ENCODE measurements around the gene GDNF.
"Not testable (repeated sequence)": the region's sequence is repeated elsewhere in the genome, so short reads cannot be mapped to it uniquely, and the experiment has no call there.

Gene GDNF

DNA sequence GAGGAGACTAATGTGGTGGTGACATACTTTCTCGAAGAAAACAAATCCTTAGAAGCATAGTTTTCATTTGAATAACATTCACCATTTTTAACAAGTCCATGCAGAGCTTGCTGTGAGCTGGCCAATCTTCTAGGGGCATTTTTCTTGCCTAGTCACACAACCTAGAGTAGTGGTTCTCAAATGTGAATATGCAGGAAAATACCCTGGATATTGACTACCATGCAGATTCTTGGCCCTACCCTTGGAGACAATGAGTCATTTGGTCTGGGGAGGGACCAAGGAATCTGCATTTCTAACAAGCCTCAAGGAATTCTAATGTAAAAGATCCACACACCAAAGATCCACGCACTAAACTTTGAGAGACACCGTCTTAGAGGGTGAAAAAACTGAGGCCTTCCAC, 23.5 kb downstream of the GDNF start:
- DNase-seq (ENCODE audit: low spot score), result no peak

DNA sequence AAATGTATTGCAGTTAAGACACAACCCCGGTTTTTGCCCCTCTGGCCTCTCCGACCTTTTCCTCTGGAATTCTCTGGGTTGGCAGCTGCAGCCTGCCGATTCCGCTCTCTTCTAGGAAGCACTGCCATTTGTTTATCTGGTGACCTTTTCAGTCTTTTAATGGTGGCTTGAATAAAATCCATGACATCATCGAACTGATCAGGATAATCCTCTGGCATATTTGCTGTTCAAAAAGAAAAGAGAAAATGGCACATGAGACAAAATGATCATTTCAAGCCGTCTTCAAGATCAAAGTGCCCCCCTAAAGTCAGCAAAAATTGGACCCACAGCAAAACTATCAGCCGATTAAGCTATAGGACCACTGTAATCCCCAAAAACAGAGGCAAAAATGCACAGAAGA, 23.9 kb downstream of the GDNF start:
- no peak for DNase-seq (ENCODE audit: low spot score)

DNA sequence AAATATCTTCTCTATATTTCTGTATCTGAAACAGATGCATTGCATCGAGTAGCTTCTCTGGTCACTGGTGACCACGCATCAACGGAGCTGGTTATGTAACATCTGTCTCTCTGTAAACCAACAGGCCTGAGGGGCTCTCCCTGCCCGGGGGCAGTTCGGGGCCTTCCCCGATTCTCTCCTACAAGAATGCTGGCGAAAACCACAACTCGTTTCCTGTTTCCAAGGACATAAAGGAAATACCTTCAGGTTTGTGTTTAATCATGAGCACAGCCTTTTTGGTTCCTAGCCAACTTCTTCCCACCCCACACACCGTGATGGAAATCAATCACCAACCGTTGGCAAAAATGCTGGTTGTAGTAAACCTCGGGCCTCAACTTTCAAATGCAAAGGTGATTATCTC, 25.1 kb downstream of the GDNF start:
- no peak for DNase-seq (ENCODE audit: low spot score)

DNA sequence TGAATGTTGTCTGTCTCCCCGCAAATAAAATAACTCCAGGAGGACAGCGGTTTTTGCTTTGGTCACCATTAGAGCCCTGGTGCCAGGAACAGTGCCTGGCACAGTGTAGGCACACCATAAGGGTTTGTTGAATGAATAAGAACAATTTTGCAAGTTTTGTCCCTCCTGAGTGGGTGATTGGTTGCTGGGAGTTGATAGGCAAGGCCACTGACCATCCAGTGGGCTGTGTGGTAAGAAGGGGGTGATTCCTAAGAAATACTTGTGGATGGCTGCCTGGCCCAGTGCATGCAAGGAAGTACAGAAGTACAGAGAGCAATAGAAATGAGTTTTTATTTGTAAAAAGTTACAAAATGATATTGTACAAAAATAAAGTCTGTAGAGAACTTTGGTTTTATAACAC, 27.5 kb downstream of the GDNF start:
- no peak for DNase-seq (ENCODE audit: low spot score)

DNA sequence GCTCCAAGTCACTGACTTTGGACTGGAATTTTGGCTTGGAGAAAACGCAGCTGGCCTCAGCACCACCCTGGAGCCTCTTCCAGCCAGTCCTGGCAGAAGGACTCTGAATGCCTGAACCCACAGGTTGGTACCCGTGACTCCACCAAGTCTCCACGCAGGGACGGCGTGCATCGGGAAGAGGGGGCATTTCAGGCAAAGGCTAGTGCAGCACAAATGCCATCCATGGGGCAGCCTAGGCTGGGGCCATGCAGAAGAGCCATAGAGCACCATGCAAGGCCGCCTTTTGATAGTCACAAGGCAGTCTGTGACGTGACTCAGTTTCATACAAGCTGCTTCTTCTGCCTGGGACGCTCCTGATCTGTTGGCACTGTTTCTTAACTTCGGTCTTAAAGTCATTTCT, 28.0 kb downstream of the GDNF start:
- DNase-seq (ENCODE audit: low spot score), result no peak

DNA sequence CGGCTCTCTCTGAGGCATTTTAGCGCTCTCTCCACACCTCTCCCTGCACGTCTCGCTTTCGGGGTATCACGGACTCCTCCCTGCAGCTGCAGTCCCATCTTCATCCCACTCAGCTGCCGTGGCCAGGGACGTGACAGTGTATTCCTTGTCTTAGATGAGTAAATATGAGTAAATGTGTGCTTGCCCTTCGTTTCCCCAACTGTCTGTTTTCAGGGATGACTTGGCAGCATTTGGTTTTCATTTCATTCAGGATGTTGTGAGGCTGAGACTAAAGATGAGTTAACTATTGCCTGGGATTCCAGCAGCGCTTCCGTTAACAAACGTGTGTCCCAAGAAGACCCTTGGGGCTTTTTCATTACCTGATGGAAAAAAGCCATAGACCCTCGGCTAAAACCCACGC, 29.5 kb downstream of the GDNF start:
- DNase-seq (ENCODE audit: low spot score), result no peak

DNA sequence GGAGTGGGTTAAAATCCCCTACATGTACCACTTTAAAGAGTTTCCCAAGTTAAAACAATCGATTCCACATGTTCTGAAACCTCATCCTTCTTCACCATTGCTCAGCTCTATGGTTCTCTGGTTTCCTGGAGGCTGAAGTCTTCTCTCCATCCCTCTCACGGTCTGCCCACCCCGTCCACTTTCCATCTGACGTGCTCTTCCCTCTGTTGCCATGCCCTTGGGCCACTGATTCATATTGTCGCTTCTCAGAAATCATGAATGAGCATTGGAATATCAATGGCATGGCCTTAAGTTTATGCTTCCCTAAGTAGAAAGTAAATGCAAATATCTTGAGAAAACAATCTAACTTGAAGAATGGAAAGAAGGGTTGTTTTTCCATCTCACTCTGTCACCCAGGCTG, 30.9 kb downstream of the GDNF start:
- DNase-seq (ENCODE audit: low spot score), result no peak

DNA sequence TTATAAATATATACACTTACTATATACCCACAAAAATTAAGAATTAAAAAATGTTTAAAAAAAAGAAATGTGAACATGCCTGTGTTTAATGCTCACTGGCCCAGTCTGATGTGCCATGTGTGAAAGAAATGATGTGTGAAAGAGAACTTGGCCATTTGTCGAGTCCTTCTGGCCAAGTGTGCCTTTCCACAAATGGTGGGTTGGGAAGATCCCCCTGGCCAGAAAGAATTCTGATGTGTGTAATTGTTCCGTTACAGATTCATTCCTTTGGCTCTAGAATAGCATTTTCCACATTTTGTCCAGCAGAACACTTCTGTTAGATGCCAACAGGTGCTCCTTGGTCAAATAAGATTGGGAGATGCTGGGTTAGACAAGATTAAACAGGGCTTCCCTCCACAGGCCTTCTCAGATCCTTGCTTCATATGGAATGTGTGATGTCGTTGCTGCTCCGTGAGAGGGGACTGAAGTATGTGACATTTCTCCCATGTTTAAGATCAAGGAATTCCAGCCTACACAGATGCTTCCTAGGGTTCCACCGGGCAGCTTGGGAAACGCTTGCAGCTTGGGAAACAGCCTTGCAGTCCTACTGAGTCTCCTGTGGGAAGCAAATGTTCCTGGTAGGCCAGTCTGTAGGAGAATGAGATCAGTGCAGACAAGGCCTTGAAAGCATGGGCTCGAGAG, 32.1 kb downstream of the GDNF start:
- no peak for DNase-seq (ENCODE audit: low spot score)

DNA sequence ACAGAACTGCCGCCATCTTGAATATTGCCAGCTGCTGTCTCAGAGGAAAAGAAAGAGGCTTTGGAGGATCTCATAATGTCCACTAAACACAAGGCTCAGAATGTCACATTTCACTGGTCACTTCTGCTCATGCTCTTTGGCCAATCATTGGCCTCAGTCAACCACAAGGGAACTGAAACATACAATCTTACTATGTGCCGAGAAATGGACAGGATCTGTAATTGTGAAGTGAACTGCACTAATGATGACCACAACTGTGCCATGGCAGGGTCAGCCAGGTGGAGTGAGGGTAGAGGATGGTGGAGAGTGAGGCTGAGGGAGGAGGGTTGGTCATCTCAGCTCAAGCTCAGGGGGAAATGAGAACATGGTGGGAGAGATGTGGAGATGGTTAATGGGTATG, 32.8 kb downstream of the GDNF start:
- DNase-seq (ENCODE audit: low spot score), result no peak

DNA sequence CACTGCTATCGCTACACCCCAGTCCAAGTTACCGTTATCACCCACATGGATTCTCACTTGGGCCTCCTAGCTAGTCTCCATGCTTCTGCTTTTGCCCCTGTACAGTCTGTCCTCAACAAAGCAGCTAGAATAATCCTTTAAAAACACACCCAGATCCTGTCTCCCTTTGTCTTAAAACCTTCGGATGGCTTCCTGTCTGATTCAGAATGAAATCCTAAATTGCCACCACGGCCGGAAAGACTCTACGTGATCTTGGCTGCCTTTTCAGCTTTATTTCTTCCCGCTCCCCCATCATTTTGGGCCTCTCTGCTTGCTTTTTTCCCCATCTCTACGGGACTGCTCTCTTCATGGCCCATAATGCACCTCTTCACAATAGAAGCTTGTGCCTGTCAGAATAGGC, 33.4 kb downstream of the GDNF start:
- no peak for DNase-seq (ENCODE audit: low spot score)

DNA sequence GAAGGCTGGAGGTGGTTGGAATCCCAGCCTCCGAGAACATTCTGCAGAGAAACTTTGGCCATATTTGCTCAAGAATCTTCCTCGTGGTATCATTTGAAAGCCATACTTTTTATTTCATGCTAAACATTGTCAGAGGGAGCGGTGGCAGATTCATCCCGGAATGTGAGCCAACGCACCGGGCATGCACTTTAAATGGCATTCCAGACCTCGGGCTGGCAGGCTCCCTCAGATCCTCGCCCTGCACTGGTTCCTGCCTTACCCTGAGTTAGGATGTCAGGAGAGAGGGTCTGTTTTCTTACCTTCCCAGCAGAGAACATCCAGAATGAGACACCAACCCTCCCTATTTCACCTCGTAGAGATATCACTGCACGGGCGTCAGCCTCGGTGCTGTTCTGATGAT, 33.8 kb downstream of the GDNF start:
- no peak for DNase-seq (ENCODE audit: low spot score)

DNA sequence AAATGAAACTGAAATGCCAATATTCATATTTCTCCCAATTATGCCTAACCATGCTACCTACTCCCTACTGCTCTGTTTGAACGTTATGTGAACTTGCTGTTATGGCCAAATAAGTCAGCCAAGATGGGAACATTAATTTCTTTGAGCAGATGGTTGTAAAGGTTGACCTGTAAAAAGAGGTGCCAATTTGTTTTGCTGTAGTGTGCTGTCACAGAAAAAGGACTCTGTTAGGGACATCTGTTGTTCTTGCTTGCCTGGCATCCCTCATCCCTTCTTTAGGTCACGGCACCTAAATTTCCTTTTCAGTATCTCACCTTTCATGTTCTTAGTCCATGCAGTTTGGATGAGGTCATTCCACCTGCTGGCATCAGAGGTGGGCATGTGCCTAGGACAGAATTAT, 35.4 kb downstream of the GDNF start:
- no peak for DNase-seq (ENCODE audit: low spot score)

DNA sequence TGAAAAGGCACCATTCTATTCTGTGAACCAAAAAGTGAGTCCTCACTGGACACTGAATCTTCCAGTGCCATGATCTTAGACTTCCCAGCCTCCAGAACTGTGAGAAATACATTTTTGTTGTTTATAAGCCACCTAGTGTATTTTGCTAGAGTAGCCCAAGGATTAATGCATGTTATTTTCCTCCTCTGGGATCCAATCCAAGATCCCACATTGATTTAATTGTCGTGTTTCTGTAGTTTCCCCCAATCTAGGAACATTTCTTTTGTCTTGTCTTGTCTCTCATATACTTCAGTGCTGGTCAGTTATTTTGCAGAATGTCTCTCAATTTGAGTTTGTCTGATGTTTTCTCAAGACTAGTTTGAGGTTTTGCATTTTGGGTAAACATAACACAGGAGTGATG, 36.4 kb downstream of the GDNF start:
- no peak for DNase-seq (ENCODE audit: low spot score)

DNA sequence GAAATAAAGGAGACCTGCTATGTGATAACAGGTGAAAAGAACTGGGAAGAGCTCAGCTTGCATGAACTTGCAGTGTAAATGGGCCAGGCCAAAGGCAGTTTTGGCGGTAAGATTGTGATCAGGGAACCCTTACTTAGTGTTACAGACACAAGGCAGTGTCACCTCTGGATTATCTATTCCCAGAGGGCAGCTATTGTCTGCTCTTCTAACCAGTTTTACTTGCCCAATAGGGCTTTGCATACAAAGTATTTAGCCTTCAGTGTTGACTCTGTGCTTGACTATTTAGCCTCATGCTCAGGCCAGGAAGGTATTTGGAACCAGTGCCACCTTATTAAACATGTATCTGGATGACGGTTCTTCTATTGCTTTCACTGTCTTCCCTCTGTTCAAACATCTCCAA, 38.3 kb downstream of the GDNF start:
- DNase-seq (ENCODE audit: low spot score), result no peak

DNA sequence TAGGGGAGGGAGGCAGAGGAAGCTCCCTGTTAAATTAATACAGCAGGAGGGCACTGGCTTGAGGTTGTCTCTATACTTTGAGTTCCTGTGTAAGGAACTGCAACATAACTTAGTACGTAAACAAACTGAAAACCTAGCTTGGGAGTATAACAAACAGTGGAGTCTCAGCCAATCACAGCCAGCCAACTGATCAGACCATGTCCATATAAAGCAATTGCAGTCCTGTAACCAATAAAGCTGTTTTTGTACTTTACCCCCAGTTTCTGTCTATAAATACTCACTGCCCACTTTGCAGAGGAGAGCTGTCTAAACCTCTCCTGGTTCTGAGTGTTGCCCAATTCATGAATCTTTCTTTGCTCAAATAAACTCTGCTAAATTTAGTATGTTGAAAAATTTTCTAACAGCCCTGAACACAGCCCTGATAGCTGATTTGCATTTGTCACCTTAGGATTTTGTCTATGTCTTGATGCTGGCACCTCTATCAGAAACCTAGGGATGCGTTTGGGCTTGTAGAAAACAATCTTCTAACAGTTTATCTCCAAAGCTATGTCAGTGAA, 39.9 kb downstream of the GDNF start:
- DNase-seq (ENCODE audit: low spot score), result no peak

DNA sequence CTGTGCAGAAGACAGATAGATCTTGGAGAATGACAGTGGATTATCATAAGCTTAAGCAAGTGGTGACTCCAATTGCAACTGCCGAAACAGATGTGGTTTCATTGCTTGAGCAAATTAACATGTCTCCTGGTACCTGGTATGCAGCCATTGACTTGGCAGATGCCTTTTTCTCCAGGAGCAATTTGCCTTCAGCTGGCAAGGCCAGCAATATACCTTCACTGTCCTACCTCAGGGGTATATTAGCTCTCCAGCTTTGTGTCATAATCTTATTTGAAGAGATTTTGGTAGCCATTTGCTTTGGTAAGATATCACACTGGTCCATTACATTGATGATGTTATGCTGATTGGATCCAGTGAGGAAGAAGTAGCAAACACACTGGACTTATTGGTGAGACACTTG, 43.4 kb downstream of the GDNF start:
- not testable (repeated sequence) for DNase-seq (ENCODE audit: low spot score)

DNA sequence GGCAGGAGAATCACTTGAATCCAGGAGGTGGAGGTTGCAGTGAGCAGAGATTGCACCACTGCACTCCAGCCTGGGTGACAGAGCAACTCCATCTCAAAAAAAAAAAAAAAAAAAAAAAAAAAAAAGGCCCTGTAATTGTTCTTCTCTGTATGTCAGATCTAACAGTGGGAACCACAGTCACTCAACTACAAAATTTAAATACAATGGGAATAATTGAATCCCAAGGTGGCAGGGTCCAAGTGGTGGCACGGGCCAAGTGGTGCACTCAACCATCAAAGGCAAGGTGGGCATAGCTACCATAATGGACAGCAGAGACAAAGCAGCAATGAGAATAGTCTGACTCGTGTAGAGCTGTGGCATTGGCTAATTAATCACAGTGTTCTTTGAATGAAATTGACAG, 44.5 kb downstream of the GDNF start:
- DNase-seq (ENCODE audit: low spot score), result not testable (repeated sequence)

DNA sequence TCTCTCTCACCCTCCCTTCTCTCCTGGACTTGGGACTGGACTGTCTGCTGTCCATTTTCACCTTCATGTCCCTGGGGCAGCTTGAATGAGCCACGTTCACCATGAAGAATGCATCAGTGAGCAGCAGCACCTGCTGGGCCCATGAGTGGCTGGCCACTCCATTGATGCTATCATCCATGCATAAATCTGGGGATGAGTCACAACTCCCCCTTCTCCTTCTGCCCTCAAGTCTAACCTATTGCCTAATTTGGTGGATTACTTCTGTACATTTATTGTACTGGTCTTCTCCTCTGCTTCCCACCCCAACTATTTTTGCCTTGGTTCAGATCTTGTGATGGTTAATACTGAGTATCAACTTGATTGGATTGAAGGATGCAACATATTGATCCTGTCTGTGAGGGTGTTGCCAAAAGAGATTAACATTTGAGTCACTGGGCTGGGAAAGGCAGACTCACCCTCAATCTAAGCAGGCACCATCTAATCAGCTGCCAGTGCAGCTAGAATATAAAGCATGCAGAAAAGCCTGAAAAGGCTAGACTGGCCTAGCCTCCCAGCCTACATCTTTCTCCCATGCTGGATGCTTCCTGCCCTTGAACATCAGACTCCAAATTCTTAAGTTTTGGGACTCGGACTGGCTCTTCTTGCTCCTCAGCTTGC, 46.7 kb downstream of the GDNF start:
- no peak for DNase-seq (ENCODE audit: low spot score)

DNA sequence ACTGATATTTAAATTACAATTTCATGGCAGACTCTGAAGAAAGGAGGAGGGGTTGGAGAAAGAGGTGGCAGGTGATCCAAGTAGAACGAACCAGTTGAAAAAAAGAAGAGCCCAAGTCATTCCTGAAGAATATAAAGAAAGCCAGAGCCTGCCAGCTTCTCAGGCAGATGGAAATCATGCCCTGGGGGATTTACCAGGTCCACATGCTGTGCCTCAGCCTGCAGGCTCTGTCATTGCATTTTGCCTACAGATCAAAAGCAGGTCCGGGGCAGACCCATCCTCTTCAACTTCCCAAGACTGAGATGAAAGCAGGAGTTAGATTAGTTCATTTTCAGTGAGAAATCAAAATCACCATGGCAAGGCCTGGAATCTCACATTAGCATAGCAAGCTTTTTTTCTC, 48.5 kb downstream of the GDNF start:
- no peak for DNase-seq (ENCODE audit: low spot score)

DNA sequence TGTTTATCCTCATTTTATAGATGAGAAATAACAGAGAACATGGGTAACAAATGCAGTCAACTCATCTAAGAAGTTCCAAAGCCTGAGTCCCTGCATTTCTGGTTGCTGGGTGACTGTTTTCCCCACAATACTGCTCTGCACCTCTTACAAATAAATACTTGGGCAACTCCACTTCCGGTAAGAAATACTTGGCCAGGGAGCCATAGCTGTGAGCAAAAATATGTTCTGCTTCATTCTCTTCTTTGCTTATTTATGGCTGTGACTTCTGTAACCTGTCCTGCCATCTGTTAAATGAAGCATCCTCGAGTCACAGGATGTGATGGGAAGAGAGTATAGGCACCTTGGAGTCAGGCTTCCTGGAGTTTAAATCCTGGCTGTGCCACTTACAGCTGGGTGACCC, 49.9 kb downstream of the GDNF start:
- DNase-seq (ENCODE audit: low spot score), result no peak

DNA sequence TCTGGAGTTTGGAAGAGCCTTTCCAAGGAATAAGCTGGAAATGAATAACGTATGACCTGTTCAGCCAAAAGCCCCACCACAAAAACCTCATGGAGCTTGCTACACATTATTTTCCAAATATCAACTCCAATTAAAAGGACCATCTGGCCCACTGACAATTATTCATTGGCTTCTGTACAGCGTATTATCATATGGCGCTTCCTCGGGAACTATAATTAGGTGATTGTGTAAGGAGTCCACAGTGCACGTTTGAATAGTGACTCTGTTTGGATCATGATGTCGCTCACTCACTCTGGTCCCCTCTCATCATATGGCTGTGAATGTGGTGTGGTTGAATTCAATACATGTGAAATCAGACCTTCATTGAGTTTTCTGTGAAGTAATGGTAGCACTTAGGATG, 52.1 kb downstream of the GDNF start:
- DNase-seq (ENCODE audit: low spot score), result no peak

DNA sequence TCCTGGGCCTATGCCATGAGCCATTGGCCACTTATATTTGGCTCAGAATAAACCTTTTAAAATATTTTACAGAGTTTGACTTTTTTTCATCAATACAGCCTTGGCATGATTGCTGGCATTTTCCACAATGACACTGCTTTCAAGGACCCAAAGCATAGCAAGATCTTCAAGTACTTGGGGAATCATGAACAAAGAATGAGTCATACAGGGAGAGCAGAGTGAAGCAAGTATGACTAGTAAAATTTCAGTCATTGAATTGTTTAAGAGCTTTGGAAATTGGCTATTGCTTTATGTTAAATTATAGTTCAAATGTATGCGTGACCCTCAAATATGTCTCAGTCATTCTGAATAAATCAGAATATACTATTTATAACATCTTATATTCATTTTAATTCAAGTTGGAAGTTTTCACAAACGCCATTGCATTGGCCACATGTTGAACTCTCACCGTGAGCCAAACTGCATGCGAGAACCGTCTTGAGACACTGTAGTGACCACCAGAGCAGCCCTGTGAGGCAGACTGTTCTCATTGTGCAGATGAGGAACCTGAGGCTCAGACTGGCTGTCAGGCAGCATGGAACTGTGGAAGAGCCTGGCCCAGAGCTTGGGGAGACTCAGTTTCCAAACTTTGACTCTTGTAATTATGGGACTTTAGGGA, 52.9 kb downstream of the GDNF start:
- no peak for DNase-seq (ENCODE audit: low spot score)

DNA sequence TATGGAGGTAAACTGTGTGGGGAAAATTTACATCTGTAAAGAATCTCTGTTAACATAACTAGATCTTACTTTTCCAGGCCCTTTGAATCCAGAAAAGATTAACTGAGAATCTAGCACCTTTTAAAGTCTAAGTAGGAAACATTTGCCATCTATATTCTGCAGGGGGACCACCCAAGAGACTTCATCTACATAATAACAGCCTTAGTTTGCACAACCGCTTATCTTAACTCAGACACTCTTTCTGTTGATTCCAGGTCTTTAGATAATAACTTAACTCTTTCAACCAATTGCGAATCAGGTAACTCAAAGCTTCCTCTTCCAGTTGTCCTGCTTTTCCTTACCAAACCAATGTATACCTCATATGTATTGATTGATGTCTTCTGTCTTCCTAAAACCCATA, 53.4 kb downstream of the GDNF start:
- no peak for DNase-seq (ENCODE audit: low spot score)

Measured in Ammon's horn (tissue), 1 donor.